HG03457 (cell line): ENCODE data around the gene AIG1.

Experiments
- ATAC-seq: cut with Tn5 transposase; IDR thresholded peaks from one replicate; pipeline ENCODE4 v1.9.1; 2021; ENCODE audit warnings: moderate number of reproducible peaks; ENCODE audit not compliant: unreplicated experiment

Gene AIG1

DNA sequence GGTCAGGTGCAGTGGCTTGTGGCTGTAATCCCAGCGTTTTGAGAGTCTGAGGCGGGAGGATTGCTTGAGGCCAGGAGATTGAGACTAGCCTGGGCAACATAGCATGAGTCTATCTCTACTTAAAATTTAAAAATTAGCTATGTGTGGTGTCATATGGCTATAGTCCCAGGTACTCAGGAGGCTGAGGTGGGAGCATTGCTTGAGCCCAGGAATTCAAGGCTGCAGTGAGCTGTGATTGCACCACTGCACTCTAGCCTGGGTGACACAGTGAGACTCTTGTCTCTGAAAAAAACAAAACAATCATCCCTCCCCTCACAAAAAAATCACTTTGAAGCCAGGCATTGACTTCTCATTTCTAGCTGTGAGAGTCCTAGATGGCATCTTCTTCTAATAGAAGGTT lies 32.1 kb downstream of the AIG1 start:
- no peak for ATAC-seq

DNA sequence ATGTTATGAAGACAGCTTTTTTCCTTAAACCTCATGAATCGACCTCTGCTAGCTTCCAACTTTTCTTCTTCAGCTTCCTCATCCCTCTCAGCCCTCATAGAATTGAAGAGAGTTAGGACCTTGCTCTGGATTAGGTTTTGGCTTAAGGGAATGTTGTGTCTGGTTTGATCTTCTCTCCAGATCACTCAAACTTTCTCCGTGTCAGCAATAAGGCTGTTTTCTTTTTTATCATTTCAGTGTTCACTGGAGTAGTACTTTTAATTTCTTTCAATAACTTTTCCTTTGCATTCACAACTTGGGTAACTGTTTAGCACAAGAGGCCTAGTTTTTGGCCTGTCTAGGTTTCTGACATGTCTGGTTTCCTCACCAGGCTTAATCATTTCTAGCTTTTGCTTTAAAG lies 32.6 kb downstream of the AIG1 start:
- no peak for ATAC-seq

DNA sequence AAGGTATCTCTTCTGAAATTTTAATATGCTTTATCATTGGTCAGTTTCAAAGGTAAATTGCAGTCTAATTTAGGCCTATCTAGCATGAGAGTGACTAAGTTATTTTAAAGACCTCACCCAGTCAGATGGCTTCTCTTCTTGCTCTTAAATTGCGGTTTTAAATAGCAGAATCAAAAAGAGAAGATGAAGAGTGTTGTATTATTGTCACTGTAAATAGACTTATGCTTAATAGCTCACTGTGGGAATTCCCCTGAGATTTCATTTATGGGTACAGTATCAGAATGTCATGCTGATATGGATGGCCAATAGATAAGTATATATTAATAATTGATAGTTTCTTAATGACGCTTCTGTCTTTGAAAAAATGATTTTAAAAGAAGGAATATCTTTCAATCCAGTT lies 35.7 kb downstream of the AIG1 start:
- no peak for ATAC-seq

DNA sequence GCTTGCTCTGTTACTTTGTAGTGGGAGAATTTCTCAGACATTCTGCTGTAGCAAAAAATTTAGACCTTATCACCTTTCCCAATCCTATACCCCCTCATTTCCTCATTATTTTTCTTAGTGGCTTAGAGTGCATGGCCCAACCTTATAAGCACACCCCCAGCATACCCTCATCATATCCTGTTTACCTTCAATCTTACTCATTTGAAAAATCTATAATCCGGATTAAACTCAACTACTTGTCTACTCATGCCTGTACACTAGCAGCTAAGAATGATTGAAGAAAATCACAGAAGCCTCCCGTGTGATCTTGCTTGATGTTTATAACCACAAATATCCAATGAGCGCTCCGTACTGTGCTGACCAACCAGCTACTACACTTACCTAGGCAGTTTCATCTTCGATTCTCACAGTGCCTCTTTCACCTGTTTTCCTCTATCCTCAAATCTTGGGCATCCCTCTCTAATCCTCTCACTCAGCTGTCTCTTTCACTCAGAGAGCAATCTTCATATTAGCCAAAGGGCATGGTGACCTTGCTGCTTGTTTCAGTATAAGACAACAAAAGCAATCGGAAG lies 36.6 kb downstream of the AIG1 start:
- no peak for ATAC-seq

DNA sequence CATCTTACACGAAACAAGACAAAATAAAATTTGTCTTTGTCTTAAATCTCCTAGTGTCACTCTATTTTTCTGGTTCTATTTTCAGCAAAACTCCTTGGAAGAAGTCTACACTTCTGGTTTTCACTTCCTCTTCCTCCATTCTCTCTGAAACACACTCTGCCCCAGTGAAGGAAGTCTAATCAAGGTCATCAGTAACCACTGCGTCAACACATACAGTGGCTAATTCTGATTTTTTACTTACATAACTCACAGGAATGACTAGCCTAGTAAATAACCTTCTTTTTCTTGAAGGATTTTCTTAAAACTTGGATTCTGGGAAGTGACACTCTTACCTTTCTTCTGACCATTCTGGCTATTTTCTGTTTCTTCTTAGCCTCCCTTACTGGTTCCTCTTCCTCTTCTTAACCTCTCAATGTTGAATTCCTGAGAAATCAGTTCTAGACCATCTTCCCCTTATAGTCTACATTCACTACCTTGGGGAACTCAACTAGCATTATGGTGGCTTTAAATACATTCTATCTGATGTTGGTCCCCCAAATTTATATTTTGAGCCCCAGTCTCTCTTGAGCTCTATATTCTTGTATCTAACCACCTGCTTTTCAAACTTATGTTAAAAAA lies 37.5 kb downstream of the AIG1 start:
- no peak for ATAC-seq

DNA sequence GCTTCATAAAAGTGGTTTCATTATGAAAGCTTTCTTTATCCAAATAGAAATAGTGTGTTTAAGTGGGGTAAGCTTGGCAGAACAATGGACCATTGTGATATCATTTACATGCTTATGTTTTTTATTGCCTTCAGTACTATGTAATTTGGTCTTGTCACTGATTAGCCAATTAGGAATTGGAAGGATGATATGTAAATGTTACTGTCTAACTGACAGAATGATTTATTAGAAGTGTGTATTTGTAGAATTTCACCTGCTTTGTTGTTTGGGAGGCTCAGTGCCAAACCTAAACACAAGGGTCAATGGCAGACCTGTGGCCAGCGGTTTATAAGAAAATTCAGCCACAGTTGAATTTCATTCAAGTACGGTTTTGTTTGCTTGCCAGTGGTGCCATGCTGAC lies 39.0 kb downstream of the AIG1 start:
- ATAC-seq = no peak

DNA sequence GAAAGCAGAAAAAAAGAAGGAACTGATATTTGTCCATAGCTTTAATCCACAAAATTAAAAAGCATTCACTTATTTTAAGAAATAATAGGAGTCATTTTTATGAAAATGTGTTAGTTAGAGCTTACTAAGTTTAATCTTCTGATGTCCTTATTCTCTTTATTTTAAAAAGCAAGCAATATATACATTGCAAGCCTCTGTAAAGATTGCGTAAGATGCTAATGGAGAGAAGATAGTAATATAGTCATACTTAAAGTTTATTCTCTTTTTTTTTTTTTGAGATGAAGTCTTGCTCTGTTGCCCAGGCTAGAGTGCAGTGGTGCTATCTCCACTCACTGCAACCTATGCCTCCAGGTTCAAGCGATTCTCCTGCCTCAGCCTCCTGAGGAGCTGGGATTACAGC lies 39.7 kb downstream of the AIG1 start:
- no peak for ATAC-seq

DNA sequence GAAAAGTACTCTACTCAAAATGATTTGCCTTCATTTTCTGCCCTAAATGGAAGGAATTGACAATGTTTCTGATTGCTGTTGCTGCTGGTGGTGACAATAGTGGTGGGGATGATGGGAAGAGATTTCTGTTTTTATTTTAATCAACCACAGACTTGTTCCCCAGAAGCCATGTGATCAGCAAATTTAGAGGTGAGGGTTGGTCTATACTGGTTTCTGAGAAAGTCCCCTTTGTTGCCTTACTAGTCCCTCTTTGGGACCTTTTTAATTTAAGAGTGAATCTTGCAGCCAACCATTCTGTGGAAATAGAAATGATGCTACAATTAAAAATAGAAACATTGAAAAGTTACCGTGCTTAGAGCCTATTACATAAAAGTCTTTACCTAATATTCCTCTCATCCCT lies 43.2 kb downstream of the AIG1 start:
- ATAC-seq = no peak

DNA sequence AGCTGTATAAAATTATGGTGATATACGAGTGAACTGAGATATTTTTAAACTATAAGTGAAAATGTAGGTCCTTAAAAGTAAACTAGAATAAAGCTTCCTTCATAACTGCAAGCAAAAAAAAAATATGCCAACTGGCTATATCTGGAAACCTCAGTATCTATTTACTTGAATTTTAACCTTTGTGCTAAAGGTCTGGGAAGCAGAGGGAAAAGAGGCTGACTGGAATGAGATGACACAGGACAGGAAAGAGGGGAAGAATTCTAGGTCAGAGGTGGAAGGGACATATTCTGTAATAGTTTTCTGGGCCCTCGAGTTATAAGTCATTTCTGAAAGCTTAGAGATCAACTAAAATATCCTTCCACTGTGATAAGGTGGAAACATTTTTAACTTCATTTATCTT lies 46.8 kb downstream of the AIG1 start:
- no peak for ATAC-seq

DNA sequence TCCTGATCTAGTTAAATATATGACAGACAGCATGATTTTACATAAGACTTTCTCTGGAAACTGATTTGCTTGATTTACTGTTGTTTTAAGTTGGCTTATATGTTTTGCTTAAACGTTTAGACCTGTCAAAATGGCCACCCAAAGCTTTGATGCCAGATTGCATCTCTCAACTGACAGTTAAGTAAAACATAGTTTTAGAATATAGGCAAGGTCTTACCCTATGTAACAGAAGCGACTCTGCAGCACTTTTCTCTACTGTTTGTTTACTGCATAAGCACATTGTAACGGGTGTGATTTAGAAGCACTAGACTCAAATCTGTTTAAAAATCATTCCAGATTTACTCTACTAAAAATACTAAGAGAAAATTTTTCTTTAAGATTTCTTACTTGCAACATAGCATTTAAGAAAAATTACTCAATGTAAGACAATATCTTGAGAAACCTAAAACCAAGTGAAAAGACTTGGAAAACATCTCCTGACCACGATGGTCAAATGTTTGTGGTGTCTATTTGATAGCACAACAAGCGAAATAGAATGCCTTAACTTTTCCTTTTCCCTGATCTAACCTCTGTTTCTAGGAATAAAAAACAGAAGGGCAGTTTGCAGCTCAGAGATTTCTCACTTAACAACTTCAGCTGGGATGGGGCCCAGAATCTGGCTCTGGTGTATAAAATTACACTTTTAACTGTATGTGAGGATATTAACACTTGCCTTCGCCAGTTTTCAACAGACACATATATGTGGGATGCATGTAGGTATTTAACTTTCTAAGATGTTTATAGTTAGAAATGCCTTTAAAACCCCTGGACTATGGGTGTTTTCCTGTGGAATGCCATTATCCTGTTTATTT lies 47.4 kb downstream of the AIG1 start:
- ATAC-seq = no peak

DNA sequence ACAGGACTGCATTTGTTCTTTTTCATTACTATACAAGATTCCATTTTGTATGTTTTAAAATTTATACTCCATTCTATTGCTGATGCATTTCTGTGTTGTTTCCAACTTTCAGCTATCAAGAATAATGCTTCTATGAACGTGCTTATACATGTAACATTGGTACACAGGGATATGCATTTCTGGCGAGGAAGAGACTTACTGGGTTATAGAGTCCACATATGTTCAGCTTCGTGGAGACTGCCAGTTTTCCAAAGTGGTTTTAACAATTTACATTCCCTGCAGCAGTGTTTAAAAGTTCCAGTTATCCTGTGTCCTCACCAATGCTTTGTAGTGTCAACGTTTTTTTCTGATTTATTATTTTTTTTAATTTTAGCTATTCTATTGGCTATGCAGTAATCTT lies 48.5 kb downstream of the AIG1 start:
- no peak for ATAC-seq

DNA sequence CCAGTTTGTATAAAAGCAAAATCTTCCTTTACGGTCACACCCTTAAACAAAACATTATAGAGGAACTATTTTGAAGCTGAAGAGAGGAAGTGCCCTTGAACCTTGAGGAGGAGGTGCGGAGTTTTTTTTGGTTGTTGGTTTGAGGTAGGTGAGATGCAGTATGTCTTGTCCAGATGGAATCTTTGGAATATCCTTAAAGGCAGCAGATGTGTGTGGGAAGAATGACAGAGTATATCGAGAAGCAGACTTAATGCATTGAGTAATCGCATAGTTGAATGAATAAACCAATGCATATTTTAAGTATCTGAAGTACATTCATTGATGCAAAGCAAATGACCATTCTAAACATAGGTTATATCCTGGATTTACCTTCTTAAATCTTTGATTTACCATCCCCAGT lies 49.9 kb downstream of the AIG1 start:
- no peak for ATAC-seq

DNA sequence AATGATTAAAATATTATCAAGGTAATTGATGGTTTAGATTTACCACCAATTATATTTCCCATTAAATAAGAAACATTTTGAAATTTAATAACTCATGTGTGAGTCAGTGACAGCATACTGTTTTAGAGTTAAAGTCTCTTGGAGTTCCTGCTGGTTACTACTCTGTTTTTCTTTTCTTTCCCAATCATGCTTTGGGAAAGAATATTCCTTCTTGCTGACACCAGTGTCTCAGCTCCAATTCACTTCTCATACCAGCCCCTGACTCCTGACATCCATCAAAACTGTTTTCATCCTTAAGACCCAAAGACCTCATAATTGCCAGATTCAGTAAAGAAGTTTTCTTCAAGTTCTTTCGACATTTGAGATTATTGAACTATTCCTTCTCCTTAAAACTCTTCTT lies 50.3 kb downstream of the AIG1 start:
- no peak for ATAC-seq

DNA sequence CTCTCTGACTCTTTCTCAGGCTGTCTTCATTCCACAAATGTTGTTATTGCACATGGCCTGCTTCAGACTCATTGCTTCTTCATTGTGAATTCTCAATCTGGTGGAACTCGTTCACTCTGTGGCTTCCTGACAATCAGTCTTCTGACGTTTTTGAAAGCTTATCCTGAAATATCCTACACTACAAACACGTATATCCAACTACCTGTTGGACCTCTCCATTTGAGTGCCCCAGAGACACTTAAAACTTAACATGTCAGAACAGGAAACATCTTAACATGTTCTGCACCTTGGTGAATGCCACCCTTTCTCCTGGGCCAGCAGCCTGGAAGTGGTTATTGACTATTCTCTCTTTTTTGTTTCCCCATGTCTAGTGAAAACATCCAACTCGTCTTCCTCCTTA lies 50.8 kb downstream of the AIG1 start:
- no peak for ATAC-seq

DNA sequence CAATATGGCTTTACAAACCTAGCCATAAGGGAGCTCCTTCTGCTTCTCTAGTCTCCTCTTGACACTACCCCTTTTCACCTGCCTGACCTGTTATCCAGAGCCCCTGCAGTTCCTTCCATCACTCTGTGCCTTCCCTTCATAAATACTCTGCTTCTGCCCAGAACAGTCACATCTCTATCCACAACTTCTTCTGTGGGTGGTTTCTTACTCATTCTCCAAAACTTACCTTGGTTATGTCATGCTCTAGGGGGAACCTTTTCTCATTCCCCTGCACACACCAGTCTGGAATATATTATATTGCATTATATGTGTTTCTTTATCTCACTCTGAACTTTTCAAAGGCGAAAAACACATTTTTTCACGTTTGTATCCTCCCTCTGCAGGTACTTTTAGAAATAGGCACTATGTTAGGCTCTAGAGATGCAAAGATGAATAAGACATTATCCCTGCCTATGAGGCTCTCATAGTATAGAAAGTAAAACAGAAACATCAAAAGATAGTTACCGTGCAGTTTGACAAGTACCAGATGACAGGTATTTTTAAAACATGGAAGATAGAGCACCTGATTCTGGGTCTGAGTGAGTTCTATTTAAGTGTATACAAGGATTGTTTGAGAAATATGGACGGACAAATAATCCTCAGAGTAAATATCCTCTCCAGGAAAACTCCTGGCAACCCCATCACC lies 51.5 kb downstream of the AIG1 start:
- ATAC-seq = no peak

DNA sequence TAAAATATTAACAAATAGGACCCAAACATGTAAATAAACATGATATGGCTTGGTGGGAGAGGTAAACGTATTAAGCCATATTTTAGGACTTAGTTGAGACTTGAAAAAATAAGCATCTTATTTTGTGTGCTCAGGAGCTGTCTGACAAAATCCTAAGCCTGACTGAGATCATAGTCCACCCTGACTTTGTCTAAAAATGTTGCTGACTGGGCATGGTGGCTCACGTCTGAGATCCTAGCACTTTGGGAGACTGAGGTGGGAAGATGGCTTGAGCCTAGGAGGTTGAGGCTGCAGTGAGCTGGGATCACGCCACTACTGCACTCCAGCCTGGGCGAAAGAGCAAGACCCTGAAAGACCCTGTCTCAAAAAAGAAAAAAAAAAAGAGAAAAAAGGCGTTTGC lies 52.1 kb downstream of the AIG1 start:
- no peak for ATAC-seq

DNA sequence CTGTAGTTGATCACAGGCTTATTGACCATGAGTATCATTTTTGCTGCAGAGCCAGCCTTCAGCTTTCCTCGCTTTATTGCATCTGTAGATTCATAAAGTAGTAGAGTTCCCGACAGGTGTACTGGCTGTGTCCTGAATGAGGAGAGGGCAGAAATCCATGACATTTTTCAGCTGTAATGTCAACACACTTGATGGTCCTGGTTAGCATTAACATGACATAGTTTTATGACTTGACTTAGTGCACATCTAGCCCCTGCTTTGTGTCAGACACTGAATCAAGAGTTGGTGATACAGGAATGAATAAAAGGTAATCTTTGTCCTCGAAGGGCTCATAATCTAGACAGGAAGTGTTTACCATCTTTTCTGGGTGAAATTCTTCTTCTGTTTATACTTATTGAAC lies 55.0 kb downstream of the AIG1 start:
- ATAC-seq = no peak

DNA sequence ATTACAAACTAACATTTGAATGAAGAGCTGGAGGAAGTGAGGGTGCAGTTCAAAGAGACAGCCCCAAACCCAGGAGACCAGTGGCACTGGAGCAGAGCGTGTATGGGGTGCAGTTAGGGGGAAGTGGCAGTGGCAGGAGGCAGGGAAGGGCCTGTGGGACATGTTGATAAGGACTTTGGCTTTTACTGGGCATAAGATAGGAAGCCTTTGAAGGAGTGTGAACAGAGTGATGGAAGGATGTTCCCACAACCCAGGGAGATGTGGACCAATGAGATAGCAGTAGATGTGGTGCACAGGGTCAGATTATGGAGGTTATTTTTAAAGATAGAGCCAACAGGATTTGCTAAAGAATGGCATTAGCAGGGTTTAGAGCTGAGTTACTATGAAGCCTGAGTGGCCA lies 56.4 kb downstream of the AIG1 start:
- ATAC-seq = no peak

DNA sequence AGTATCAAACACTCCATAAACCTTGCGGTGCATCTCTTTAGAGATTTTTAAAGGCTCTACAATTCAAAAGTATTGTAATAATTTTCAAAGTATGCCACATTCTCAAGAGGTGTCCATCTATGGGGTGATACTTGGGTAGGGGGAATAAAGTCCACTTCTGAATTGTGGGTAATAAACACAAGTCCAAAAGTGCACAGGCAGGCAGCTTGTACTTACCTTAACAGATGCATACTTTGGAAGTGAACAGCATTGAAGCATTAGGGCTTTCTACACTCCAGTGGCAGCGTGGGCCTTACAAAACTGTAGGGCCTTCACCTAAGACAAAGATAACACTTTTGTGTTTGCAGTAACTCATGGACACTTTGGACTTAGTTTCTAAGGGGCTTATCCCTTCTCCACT lies 58.6 kb downstream of the AIG1 start:
- ATAC-seq = no peak

DNA sequence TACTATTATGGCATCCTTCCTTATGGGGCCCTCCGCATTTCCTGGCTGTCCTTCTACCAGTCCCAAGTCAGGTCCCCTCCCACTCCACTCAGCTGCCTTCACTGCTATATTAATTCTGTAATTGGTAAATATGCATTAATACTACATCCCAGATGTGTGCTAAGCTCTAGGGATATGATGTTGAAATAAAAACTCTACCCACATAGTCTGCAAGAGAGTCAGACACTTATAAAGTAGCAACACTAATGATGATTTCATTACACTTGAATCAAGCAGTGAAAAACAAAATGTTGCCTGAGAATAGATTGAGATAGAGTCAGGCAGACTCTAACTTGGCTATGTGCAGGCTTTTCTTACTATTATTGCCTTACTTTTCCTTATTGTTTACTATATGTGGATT lies 62.4 kb downstream of the AIG1 start:
- no peak for ATAC-seq

DNA sequence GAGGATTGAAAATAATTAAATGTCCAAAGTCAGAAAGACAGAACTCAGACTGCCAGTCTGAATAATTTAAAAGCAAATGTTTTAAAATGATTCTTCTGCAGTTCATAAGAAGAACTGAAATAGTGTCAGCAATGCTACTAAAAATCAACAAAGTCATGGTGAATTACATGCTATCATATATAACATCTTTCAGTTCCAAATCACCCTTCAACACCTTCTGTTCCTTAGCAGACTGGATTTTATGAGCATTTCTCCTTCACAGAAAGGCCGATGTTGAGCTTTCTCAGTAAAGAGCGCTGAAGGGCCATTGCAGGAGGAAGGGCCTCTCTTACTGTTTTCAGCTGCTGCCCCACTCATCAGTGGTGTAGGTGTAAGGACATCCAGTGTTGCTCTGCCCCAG lies 63.3 kb downstream of the AIG1 start:
- no peak for ATAC-seq

DNA sequence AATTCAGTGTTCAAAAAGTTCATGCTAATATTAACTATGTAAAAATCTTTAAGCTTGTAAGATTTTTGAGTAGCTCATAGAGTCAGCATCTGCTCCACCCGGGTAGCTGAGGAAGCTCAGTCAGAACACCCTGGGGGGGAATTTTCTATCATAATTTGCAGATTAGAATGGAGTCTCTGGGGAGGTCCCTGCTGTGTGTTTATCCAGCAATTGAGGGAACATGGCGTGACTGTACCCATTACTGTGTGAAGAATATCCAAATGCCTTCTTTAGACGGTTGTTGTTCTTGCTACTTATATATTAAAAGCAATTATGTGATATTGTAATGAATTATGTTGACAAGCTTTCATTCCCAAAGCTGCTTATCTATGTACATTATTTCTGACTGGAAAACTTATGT lies 64.8 kb downstream of the AIG1 start:
- no peak for ATAC-seq
